Astrocyte (in vitro differentiated cells and primary cell): ENCODE measurements around the gene KIF1A.

Experiments
- EZH2 ChIP-seq: IDR thresholded peaks from 2 replicates; pipeline ENCODE4 v1.6.1; 2012; ENCODE audit warnings: mild to moderate bottlenecking, low read length, inconsistent platforms; ENCODE audit not compliant: insufficient read depth
- TF ChIP-seq, protein P1 (sequence below): IDR thresholded peaks from 2 replicates; pipeline ENCODE4 v1.5.1; 2011; ENCODE audit warnings: low read depth, mild to moderate bottlenecking, inconsistent platforms, low read length, moderate library complexity; ENCODE audit not compliant: insufficient read depth

- TF ChIP-seq, protein P1, sequence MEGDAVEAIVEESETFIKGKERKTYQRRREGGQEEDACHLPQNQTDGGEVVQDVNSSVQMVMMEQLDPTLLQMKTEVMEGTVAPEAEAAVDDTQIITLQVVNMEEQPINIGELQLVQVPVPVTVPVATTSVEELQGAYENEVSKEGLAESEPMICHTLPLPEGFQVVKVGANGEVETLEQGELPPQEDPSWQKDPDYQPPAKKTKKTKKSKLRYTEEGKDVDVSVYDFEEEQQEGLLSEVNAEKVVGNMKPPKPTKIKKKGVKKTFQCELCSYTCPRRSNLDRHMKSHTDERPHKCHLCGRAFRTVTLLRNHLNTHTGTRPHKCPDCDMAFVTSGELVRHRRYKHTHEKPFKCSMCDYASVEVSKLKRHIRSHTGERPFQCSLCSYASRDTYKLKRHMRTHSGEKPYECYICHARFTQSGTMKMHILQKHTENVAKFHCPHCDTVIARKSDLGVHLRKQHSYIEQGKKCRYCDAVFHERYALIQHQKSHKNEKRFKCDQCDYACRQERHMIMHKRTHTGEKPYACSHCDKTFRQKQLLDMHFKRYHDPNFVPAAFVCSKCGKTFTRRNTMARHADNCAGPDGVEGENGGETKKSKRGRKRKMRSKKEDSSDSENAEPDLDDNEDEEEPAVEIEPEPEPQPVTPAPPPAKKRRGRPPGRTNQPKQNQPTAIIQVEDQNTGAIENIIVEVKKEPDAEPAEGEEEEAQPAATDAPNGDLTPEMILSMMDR: no peak
- no peak for TF ChIP-seq EZH2
These were observed 55.0 kb downstream of the KIF1A start for GRCh38 chr2:240765007-240765406.
